HEK293T (cell line): ENCODE measurements around the gene TMEM204.
"Not testable (repeated sequence)": the region's sequence is repeated elsewhere in the genome, so short reads cannot be mapped to it uniquely, and the experiment has no call there.

Source experiments
- CTBP1 ChIP-seq: fragments of 450-650 bp; IDR thresholded peaks from 2 replicates; pipeline ENCODE4 v1.6.1; 2016; ENCODE audit warnings: borderline replicate concordance
- FOXK2 ChIP-seq: fragments of 450-650 bp; IDR thresholded peaks from 2 replicates; pipeline ENCODE4 v1.6.1; 2016; ENCODE audit warnings: mild to moderate bottlenecking
- FOXM1 ChIP-seq: fragments of 450-650 bp; IDR thresholded peaks from 2 replicates; pipeline ENCODE4 v1.6.1; 2017; ENCODE audit warnings: mild to moderate bottlenecking, borderline replicate concordance
- HDGF ChIP-seq: fragments of 450-650 bp; IDR thresholded peaks from 2 replicates; pipeline ENCODE4 v1.6.1; 2017; ENCODE audit warnings: antibody characterized with exemption, borderline replicate concordance
- LEF1 ChIP-seq: fragments of 450-650 bp; IDR thresholded peaks from 2 replicates; pipeline ENCODE4 v1.6.1; 2017; ENCODE audit warnings: mild to moderate bottlenecking, borderline replicate concordance
- NFRKB ChIP-seq: fragments of 450-650 bp; IDR thresholded peaks from 2 replicates; pipeline ENCODE4 v1.6.1; 2016; ENCODE audit warnings: mild to moderate bottlenecking, moderate library complexity
- PKNOX1 ChIP-seq: fragments of 450-650 bp; IDR thresholded peaks from 2 replicates; pipeline ENCODE4 v1.6.1; 2016
- SP1 ChIP-seq: fragments of 450-650 bp; IDR thresholded peaks from 2 replicates; pipeline ENCODE4 v1.6.1; 2017
- SUZ12 ChIP-seq: fragments of 450-650 bp; IDR thresholded peaks from 2 replicates; pipeline ENCODE4 v1.6.1; 2016; ENCODE audit warnings: mild to moderate bottlenecking
- ZNF384 ChIP-seq: fragments of 450-650 bp; IDR thresholded peaks from 2 replicates; pipeline ENCODE4 v1.6.1; 2016

GRCh38 chr16:1595511-1595910, 62.0 kb downstream of the TMEM204 start:
- not testable (repeated sequence) for TF ChIP-seq CTBP1, ZNF384, SUZ12, PKNOX1, FOXM1, NFRKB, SP1, HDGF, FOXK2, LEF1
